ENCODE results near the gene ATP6V0A4. TPM values are rescaled to one million over a fixed set of nuclear protein-coding genes. Genes with fewer than 3 reads are reported as not detected.

The ATP6V0A4 gene
- total RNA-seq, 1 experiment from 2014 or later = 7.7 TPM

DNA sequence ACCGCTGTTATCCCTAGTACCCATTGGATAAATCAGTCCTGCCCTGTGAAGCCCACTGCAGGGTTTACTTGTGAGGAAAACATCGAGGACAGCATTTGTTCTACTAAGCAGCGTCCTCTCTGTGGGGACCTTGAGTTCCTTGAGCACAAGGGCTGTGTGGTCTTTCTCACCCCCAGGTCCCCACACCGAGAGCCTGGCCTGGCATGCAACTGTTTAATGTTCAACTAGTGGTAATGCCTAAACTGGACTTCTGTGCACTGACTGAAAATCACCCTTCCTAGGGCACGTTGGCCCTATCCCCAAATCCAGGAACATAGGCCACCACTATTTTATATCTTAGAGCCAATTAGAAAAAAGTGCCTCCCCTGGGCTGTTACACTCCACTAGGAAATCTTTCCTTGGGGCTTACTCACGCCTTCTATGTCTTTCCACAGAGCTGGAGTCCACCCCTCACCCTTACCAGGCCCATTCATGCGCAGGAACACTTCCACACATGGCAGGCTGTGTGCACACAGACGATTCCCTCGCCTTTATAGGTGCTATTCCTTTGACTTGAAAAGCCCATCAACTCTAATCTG, 1.9 kb downstream of the ATP6V0A4 start:
- H3K9me3 Mint-ChIP-seq (ENCODE audit: low read depth, unreplicated experiment) = no peaks in the 10 kb centered on the region
- no peak overlapping the region for H3K27ac Mint-ChIP-seq (ENCODE audit: unreplicated experiment)
- CTCF ChIA-PET = interaction anchor here (0.6 kb wide), 1 partner anchor 73 kb away, joined by 7 read pairs; no protein-coding TSS in a partner anchor
- intact Hi-C loops (cut with micrococcal nuclease; ENCODE audit: unreplicated experiment) = loop anchor here (5.0 kb wide), 1 partner anchor 39 kb away; no protein-coding TSS in a partner anchor
- H3K27me3 Mint-ChIP-seq (ENCODE audit: unreplicated experiment) = no peaks in the 10 kb centered on the region
- peaks cover 51% of the 10 kb centered on the region for H3K4me1 Mint-ChIP-seq (ENCODE audit: low read depth, unreplicated experiment)
- TF ChIP-seq CTCF (IDR thresholded peaks at IDR 0.05; ENCODE audit: unreplicated experiment) = no peak
- H3K4me3 Mint-ChIP-seq (ENCODE audit: low read depth, unreplicated experiment) = no peak overlapping the region
- BruUV-seq (replicated peaks) = no TSS peak
- peaks cover 17% of the 10 kb centered on the region for H3K36me3 Mint-ChIP-seq (ENCODE audit: insufficient read depth, unreplicated experiment)
- DNase-seq = no peak

- Mint-ChIP-seq H3K36me3 (ENCODE audit: insufficient read depth, unreplicated experiment) (peaks cover 6% of the 10 kb centered on the region), H3K9me3 (ENCODE audit: low read depth, unreplicated experiment) (peaks cover 3% of the 10 kb centered on the region), H3K4me3 (ENCODE audit: low read depth, unreplicated experiment) (peak overlapping the region; percentile 56), H3K27ac (ENCODE audit: unreplicated experiment) (peak overlapping the region; percentile 93), H3K27me3 (ENCODE audit: unreplicated experiment) (no peaks in the 10 kb centered on the region), H3K4me1 (ENCODE audit: low read depth, unreplicated experiment) (peaks cover 17% of the 10 kb centered on the region)
- TF ChIP-seq CTCF (IDR thresholded peaks at IDR 0.05; ENCODE audit: unreplicated experiment) = no peak
- intact Hi-C loops (cut with micrococcal nuclease; ENCODE audit: unreplicated experiment) = loop anchor here (1.0 kb wide), 1 partner anchor 42 kb away; no protein-coding TSS in a partner anchor
- CTCF ChIA-PET = interaction anchor here (0.6 to 1.1 kb wide), 2 partner anchors 8 to 232 kb away, joined by 3 to 6 read pairs; no protein-coding TSS in a partner anchor
- peak; percentile 45 for DNase-seq
- BruUV-seq (replicated peaks) = no TSS peak
Measured at GRCh38 chr7:138785587-138786437, 12.2 kb downstream of the ATP6V0A4 start.

DNA sequence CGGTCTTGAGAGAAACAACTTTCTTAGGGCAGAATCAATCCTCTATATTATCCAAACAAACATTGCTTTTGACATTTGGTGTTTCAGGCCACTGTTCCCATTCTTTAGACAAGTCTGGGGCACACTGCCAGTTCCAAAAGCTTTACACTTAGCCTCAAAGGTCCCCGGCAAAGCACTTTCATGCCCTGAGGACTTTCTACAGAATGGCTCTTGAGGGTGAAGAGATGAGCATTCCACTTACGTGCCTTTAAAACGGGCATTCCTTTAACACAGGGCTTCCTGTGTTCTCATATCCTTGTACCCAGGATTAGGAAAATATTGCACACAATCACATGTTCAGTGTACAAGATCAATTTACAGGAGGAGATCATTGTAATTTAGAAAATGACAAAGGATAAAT, 13.3 kb downstream of the ATP6V0A4 start:
- H3K4me1 Mint-ChIP-seq (ENCODE audit: low read depth, unreplicated experiment) = peaks cover 17% of the 10 kb centered on the region
- peaks cover 3% of the 10 kb centered on the region for H3K9me3 Mint-ChIP-seq (ENCODE audit: low read depth, unreplicated experiment)
- CTCF ChIA-PET = no interaction called here
- TF ChIP-seq CTCF (IDR thresholded peaks at IDR 0.05; ENCODE audit: unreplicated experiment) = no peak
- no TSS peak for BruUV-seq (replicated peaks)
- intact Hi-C loops (cut with micrococcal nuclease; ENCODE audit: unreplicated experiment) = no loop called here
- H3K27me3 Mint-ChIP-seq (ENCODE audit: unreplicated experiment) = no peaks in the 10 kb centered on the region
- H3K4me3 Mint-ChIP-seq (ENCODE audit: low read depth, unreplicated experiment) = no peak overlapping the region
- peaks cover 6% of the 10 kb centered on the region for H3K36me3 Mint-ChIP-seq (ENCODE audit: insufficient read depth, unreplicated experiment)
- DNase-seq = no peak
- H3K27ac Mint-ChIP-seq (ENCODE audit: unreplicated experiment) = no peak overlapping the region

- CTCF ChIA-PET = no interaction called here
- no TSS peak for BruUV-seq (replicated peaks)
- Mint-ChIP-seq H3K4me1 (ENCODE audit: low read depth, unreplicated experiment) (peaks cover 9% of the 10 kb centered on the region), H3K27ac (ENCODE audit: unreplicated experiment) (no peak overlapping the region), H3K9me3 (ENCODE audit: low read depth, unreplicated experiment) (no peaks in the 10 kb centered on the region), H3K36me3 (ENCODE audit: insufficient read depth, unreplicated experiment) (peaks cover 3% of the 10 kb centered on the region), H3K4me3 (ENCODE audit: low read depth, unreplicated experiment) (no peak overlapping the region), H3K27me3 (ENCODE audit: unreplicated experiment) (no peaks in the 10 kb centered on the region)
- no peak for TF ChIP-seq CTCF (IDR thresholded peaks at IDR 0.05; ENCODE audit: unreplicated experiment)
- intact Hi-C loops (cut with micrococcal nuclease; ENCODE audit: unreplicated experiment) = no loop called here
- DNase-seq = no peak
Measured at GRCh38 chr7:138781004-138781403, 17.0 kb downstream of the ATP6V0A4 start.

Measured in Calu3 (cell line).